Measurements from ENCODE around the gene CACNB1.

DNA sequence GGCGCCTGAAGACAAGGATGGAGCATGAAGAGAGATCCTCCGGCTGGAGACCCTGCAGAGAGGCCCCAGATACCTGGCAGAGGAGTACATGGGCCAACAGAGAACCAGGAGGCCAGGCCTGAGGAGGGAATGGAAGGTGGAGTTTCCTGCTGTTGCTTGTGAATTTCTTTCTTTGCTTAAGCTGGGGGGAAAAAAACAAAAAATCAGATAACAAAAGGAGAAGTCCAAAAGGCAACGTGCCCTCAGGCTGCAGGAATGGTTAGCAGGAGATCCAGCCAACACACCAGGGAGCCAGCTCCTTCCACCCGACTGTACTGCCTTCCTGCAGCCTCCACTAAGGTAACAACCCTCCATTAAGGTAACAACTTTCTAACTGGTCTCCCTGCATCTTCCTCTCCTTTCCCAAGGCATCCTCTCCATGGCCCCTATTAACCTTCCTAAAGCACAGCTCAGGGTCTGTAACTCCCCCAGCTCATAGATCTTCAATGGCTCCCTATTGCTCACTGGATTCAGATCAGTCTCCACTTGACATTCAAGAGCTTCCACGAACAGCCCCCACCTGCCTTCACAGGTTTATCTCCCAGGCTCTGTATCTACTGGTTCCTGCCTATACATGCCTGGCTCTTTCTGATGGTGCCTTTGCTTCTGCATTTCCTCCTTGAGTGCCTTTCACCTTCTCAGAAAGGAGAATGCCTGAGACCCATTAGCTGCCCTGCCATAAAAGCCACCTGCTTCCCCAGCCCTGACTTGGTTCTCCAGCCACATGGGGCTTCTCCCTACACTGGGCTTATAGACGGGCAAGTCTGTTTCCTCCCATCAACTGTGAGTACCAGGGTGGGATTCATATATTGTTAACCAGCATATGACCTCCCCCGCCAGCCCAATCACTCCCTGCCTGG, 30.8 kb downstream of the CACNB1 start:
- TF ChIP-seq, protein P1, sequence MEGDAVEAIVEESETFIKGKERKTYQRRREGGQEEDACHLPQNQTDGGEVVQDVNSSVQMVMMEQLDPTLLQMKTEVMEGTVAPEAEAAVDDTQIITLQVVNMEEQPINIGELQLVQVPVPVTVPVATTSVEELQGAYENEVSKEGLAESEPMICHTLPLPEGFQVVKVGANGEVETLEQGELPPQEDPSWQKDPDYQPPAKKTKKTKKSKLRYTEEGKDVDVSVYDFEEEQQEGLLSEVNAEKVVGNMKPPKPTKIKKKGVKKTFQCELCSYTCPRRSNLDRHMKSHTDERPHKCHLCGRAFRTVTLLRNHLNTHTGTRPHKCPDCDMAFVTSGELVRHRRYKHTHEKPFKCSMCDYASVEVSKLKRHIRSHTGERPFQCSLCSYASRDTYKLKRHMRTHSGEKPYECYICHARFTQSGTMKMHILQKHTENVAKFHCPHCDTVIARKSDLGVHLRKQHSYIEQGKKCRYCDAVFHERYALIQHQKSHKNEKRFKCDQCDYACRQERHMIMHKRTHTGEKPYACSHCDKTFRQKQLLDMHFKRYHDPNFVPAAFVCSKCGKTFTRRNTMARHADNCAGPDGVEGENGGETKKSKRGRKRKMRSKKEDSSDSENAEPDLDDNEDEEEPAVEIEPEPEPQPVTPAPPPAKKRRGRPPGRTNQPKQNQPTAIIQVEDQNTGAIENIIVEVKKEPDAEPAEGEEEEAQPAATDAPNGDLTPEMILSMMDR (tag by site-specific recombination; IDR thresholded peaks at IDR 0.05), result no peak
- no peak for TF ChIP-seq GLI4 (tag by site-specific recombination; IDR thresholded peaks at IDR 0.05)
- TF ChIP-seq ZBTB1 (tag by site-specific recombination; IDR thresholded peaks at IDR 0.05), result no peak
- TF ChIP-seq ZNF280D (tag by site-specific recombination; IDR thresholded peaks at IDR 0.05), result no peak
- no peak for TF ChIP-seq PBX3 (CRISPR knock-in tag; IDR thresholded peaks at IDR 0.05)
- no peak for TF ChIP-seq REPIN1 (tag by site-specific recombination; IDR thresholded peaks at IDR 0.05; ENCODE audit: low read depth)

All from HEK293 (cell line).